Thyroid gland (tissue), 4 donors: ENCODE measurements around the gene SCG3.

ENCODE experiments used
- POLR2A ChIP-seq, 2 donors: fragments of 450-650 bp; IDR thresholded peaks; one replicate each; pipeline ENCODE4 v1.6.1; 2017; ENCODE audit warnings: antibody characterized with exemption in 2 of 2, mild to moderate bottlenecking in 2 of 2, moderate library complexity in 1 of 2
- TF ChIP-seq, protein P1 (sequence below), 6 experiments: fragments of 200-600 bp in 3 of 6; fragments of 450-650 bp in 3 of 6; sonication (generic) in 3 of 6; IDR thresholded peaks; one replicate each; pipeline ENCODE4 v1.5.1; 2016 to 2019; ENCODE audit warnings: antibody characterized with exemption in 6 of 6, mild to moderate bottlenecking in 2 of 6, inconsistent platforms in 1 of 6, moderate library complexity in 1 of 6

DNA sequence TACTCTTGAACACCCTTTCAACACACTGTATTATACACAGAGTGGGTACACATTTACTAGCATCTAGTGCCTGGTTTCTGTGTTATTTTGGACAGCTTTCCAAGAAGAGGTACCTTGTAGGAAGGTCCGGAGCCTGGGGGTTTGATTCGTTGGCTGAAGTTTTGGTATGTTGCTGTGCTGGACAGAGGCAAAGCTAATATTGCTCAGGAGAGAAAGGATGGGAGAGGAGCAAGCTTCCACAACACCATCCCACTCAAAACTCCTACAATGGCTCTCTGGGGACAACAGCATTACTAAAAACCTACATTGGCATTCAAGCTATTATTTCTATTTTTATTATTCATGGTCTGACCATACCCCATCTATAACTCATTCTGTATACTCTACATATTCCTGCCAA is 57.2 kb downstream of the SCG3 start:
- TF ChIP-seq, protein P1, sequence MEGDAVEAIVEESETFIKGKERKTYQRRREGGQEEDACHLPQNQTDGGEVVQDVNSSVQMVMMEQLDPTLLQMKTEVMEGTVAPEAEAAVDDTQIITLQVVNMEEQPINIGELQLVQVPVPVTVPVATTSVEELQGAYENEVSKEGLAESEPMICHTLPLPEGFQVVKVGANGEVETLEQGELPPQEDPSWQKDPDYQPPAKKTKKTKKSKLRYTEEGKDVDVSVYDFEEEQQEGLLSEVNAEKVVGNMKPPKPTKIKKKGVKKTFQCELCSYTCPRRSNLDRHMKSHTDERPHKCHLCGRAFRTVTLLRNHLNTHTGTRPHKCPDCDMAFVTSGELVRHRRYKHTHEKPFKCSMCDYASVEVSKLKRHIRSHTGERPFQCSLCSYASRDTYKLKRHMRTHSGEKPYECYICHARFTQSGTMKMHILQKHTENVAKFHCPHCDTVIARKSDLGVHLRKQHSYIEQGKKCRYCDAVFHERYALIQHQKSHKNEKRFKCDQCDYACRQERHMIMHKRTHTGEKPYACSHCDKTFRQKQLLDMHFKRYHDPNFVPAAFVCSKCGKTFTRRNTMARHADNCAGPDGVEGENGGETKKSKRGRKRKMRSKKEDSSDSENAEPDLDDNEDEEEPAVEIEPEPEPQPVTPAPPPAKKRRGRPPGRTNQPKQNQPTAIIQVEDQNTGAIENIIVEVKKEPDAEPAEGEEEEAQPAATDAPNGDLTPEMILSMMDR (IDR thresholded peaks at IDR 0.05), result no peak
- TF ChIP-seq POLR2A (IDR thresholded peaks at IDR 0.05), result no peak
